ENCODE results near the gene GPANK1. TPM values are rescaled to one million over a fixed set of nuclear protein-coding genes. Genes with fewer than 3 reads are reported as not detected.

The GPANK1 gene
- total RNA-seq, 1 donor from 2014 or later, result 24.2 TPM

- Mint-ChIP-seq H3K9me3 (no peaks in the 10 kb centered on the region), H3K4me1 (peaks cover 31% of the 10 kb centered on the region), H3K4me3 (no peak overlapping the region), H3K36me3 (ENCODE audit: low read depth) (peaks cover 22% of the 10 kb centered on the region), H3K27ac (no peak overlapping the region), H3K27me3 (no peaks in the 10 kb centered on the region)
- intact Hi-C loops (cut with micrococcal nuclease), result no loop called here
- ChIA-PET POLR2A (interaction anchor here (1.0 kb wide), 1 partner anchor 61 kb away, joined by 3 read pairs; no protein-coding TSS in a partner anchor), CTCF (no interaction called here)
- DNase-seq (no peak), ATAC-seq (ENCODE audit: low read depth) (no peak)
- no peak for TF ChIP-seq CTCF (IDR thresholded peaks at IDR 0.05)
Observed at GRCh38 chr6:31676904-31677303, 12.1 kb upstream of the GPANK1 start.

DNA sequence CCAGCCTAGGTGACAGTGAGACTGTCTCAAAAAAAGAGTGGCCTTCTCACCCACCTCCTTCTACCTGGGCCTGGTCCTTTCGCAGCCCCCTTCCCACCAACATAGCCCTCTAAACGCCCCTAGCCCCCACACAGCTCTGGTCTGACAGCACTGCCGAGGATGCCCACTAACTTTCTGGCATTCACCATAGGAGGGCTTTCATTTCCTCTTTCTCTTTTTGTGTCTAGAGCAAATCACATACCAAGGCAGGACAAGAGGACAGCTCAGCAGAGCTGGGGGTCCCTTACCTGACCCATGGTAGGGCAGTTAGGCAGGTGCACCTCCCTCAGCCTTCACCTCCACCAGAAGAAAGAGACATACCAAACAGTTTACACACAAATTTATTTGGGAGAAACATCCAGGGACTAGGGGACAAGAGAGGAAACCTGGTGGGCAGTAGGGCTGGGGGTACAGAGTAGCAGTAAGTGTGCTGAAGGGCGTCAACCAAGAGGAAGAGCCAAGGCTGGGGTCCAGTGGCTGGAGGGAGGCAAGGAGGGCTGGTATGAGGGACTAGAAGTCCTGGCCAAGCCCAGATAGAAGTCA is 11.6 kb upstream of the GPANK1 start:
- Mint-ChIP-seq H3K27me3 (no peaks in the 10 kb centered on the region), H3K4me3 (no peak overlapping the region), H3K27ac (peak overlapping the region; percentile 27), H3K36me3 (ENCODE audit: low read depth) (peaks cover 26% of the 10 kb centered on the region), H3K4me1 (peaks cover 26% of the 10 kb centered on the region), H3K9me3 (no peaks in the 10 kb centered on the region)
- DNase-seq (no peak), ATAC-seq (ENCODE audit: low read depth) (peak; percentile 20)
- CTCF ChIA-PET, result interaction anchor here (0.8 kb wide), 1 partner anchor 277 kb away, joined by 3 read pairs; no protein-coding TSS in a partner anchor
- POLR2A ChIA-PET, result interaction anchor here (0.6 to 1.0 kb wide), 3 partner anchors 13 to 135 kb away, joined by 3 read pairs; no protein-coding TSS in a partner anchor
- no peak for TF ChIP-seq CTCF (IDR thresholded peaks at IDR 0.05)
- intact Hi-C loops (cut with micrococcal nuclease), result no loop called here

GRCh38 chr6:31669676-31670075 is 4.9 kb upstream of the GPANK1 start, which contains the start of gene LY6G5B:
Gene LY6G5B (plus strand): TSS chr6:31669976. CDS start chr6:31670951, 975 bp downstream.
- Mint-ChIP-seq H3K4me1 (peaks cover 29% of the 10 kb centered on the region), H3K4me3 (no peak within 1 kb of the TSS), H3K27me3 (no peaks in the 10 kb centered on the region), H3K27ac (no peak within 1 kb of the TSS), H3K36me3 (ENCODE audit: low read depth) (peaks cover 85% of the 10 kb centered on the region), H3K9me3 (no peaks in the 10 kb centered on the region)
- CTCF ChIA-PET, result no interaction called here
- POLR2A ChIA-PET, result interaction anchor here (0.7 to 1.2 kb wide), 3 partner anchors 9 to 18 kb away, joined by 3 to 4 read pairs (median 4); partner anchors contain the start of gene C6orf47
- no peak for TF ChIP-seq CTCF (IDR thresholded peaks at IDR 0.05)
- intact Hi-C loops (cut with micrococcal nuclease), result loop anchor here (5.0 to 10.0 kb wide), 3 partner anchors 228 to 505 kb away; partner anchors contain the start of genes AGPAT1, ATF6B, EHMT2 and RNF5
- DNase-seq (no peak), ATAC-seq (ENCODE audit: low read depth) (no peak)

DNA sequence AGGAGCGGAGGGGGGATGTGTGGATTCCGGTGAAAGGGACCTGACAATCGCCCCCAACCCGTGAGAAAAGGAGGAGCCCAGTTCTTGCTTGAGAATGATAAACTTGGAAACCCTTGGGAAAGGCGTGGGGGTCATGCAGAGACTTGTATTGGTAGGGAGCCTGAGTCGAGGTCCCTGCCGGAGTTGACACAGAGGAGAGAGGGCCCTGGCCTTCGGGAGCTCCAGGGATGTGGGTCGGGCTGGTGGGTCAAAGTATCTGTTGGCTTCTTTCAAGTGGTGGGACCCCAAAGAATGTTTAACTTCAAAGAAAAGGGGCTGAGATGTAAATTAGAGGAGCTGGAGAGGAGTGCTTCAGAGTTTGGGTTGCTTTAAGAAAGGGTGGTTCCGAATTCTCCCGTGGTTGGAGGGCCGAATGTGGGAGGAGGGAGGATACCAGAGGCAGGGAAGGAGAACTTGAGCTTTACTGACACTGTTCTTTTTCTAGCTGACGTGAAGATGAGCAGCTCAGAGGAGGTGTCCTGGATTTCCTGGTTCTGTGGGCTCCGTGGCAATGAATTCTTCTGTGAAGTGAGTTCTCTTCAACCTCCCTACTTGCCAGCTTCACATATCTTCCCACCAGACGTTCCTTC is 1.7 kb upstream of the GPANK1 start:
- ChIA-PET CTCF (no interaction called here), POLR2A (interaction anchor here (0.5 to 6.2 kb wide), 9 partner anchors 13 to 306 kb away, joined by 3 to 188 read pairs (median 4); partner anchors contain the start of genes ABHD16A, APOM, BAG6 and DXO)
- Mint-ChIP-seq H3K4me1 (peaks cover 55% of the 10 kb centered on the region), H3K4me3 (peak overlapping the region; percentile 96), H3K9me3 (no peaks in the 10 kb centered on the region), H3K27ac (peak overlapping the region; percentile 95), H3K36me3 (ENCODE audit: low read depth) (peaks cover 89% of the 10 kb centered on the region), H3K27me3 (no peaks in the 10 kb centered on the region)
- intact Hi-C loops (cut with micrococcal nuclease), result loop anchor here (1.0 to 10.0 kb wide), 4 partner anchors 196 to 508 kb away; partner anchors contain the start of genes AGPAT1, ATF6B, EHMT2 and NEU1
- ATAC-seq (ENCODE audit: low read depth) (no peak), DNase-seq (no peak)
- TF ChIP-seq CTCF (IDR thresholded peaks at IDR 0.05), result no peak
